MM.1S (cell line): ENCODE measurements around the gene KCNA3.

ENCODE experiments used
- EZH2 ChIP-seq: fragments of 300-600 bp; sonication (generic); optimal IDR thresholded peaks from 2 replicates; pipeline ENCODE3; 2017; ENCODE audit warnings: low read depth, mild to moderate bottlenecking, antibody characterized with exemption, low read length, mixed read lengths
- TF ChIP-seq, protein P1 (sequence below): fragments of 300-600 bp; sonication (generic); IDR thresholded peaks from 2 replicates; pipeline ENCODE4 v1.5.1; 2016; ENCODE audit warnings: antibody characterized with exemption, low read length, mixed read lengths

DNA sequence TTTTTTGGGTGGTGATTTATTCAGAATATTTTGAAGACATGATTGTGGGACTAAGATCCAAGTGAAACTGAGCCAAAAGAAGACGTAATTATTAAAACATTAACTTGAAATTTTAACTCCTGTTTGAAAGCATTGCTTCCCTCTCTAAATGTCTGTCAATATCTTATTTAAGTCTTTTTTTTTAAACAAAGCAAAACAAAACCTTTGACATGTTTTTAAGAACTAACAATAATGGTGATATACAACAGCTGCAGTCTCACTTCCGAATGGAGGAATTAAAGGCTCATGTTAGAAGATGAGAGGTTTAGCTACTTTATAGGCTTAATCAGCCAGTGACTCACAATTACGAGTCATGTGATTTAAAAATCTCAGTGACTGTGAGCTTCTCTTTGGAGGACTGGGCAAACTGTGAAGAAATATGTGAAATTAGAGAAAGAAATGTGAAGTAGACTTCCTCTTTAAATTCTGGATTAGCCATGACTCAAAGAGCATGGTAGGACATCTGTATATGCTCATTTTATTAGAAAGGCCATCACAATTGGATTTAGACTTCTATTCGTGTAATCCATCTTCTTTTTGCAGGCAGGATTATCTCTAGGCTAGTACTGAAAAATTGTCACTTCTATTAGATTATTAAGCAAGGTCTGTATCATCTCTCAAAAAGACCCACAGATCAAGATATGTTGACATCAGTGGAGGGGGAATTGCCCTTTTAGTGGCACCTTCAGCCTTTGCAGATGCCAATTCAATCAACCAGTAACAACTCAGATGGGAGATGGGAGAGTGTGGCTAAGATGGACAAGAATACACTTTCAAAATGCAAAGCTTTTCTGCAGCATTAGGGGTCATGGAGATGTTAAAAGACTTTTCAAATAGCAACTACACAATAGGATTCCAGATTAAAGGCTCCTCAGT is 28.7 kb downstream of the KCNA3 start:
- TF ChIP-seq, protein P1, sequence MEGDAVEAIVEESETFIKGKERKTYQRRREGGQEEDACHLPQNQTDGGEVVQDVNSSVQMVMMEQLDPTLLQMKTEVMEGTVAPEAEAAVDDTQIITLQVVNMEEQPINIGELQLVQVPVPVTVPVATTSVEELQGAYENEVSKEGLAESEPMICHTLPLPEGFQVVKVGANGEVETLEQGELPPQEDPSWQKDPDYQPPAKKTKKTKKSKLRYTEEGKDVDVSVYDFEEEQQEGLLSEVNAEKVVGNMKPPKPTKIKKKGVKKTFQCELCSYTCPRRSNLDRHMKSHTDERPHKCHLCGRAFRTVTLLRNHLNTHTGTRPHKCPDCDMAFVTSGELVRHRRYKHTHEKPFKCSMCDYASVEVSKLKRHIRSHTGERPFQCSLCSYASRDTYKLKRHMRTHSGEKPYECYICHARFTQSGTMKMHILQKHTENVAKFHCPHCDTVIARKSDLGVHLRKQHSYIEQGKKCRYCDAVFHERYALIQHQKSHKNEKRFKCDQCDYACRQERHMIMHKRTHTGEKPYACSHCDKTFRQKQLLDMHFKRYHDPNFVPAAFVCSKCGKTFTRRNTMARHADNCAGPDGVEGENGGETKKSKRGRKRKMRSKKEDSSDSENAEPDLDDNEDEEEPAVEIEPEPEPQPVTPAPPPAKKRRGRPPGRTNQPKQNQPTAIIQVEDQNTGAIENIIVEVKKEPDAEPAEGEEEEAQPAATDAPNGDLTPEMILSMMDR = no peak
- TF ChIP-seq EZH2 = no peak
